ENCODE measurements around the gene SHBG. TPM values are rescaled to one million over a fixed set of nuclear protein-coding genes. Genes with fewer than 3 reads are reported as not detected.

The SHBG gene
- total and polyA plus RNA-seq, 10 of the 15 experiments (the other 5 are each of a cell fraction or from before 2014, with no cell fraction given): not detected

- TF ChIP-seq E2F8 (IDR thresholded peaks at IDR 0.05; ENCODE audit: low read depth, partially characterized antibody): no peak
- no peak for TF ChIP-seq ZZZ3 (IDR thresholded peaks at IDR 0.05; ENCODE audit: control insufficient read depth, insufficient read length, low read depth)
- TF ChIP-seq POLR2AphosphoS5 (IDR thresholded peaks at IDR 0.05; ENCODE audit: low read length): no peak
- TF ChIP-seq DPF2 (IDR thresholded peaks at IDR 0.05): no peak
Observed at GRCh38 chr17:7668482-7668881, 38.5 kb downstream of the SHBG start (continued).

GRCh38 chr17:7673239-7673638 lies 43.3 kb downstream of the SHBG start:
- H3K36me3 ChIP-seq (ENCODE audit: control insufficient read depth in 2 of 2, insufficient read depth in 2 of 2, low read length in 1 of 2): peaks cover 21 to 31% of the 10 kb centered on the region in 2 experiments
- H4K20me1 ChIP-seq (ENCODE audit: control insufficient read depth, insufficient read depth): no peaks in the 10 kb centered on the region
- H3K4me3 ChIP-seq: no peak overlapping the region
- SMC1A ChIA-PET (ENCODE audit: uncharacterized antibody, unreplicated experiment): interaction anchor here (1.3 kb wide), 1 partner anchor 10 kb away, joined by 3 read pairs; no protein-coding TSS in a partner anchor
- peaks cover 8% of the 10 kb centered on the region for H3K9me3 ChIP-seq (replicated peaks; ENCODE audit: control insufficient read depth, insufficient read depth, low read length)
- no peaks in the 10 kb centered on the region for H3K4me1 ChIP-seq (ENCODE audit: control insufficient read depth, insufficient read depth, low read length)
- FAIRE-seq (no peak), ATAC-seq (no peak), DNase-seq (ENCODE audit: low read depth, low spot score) (peak; percentile 3)
- no peaks in the 10 kb centered on the region for H3K27me3 ChIP-seq (replicated peaks in 1 of 2; ENCODE audit: control insufficient read depth in 2 of 2, insufficient read depth in 2 of 2, low read length in 1 of 2)
- RAD21 ChIA-PET (ENCODE audit: unreplicated experiment): no interaction called here
- POLR2A ChIA-PET: interaction anchor here (0.6 to 0.8 kb wide), 3 partner anchors 9 to 46 kb away, joined by 3 to 4 read pairs (median 3); no protein-coding TSS in a partner anchor
- CTCF ChIA-PET: interaction anchor here (0.6 to 2.6 kb wide), 7 partner anchors 11 to 181 kb away, joined by 3 to 13 read pairs (median 4); partner anchors contain the start of genes ATP1B2, SENP3 and TP53
- in situ Hi-C loops (cut with MboI): no loop called here
- H3K27ac ChIP-seq (ENCODE audit: control insufficient read depth, insufficient read depth): no peak overlapping the region
- 100% methylated on average over 2 of the region's 2 CpGs for WGBS (ENCODE audit: insufficient coverage, insufficient replicate concordance, low lambda C conversion rate, missing lambda C conversion rate)
- no TSS peak for BruUV-seq (replicated peaks)
- H3K4me2 ChIP-seq (ENCODE audit: control insufficient read depth, insufficient read depth): no peak overlapping the region
- H3K9ac ChIP-seq (ENCODE audit: control insufficient read depth, insufficient read depth, low read length): no peak overlapping the region
- intact Hi-C loops (cut with micrococcal nuclease; ENCODE audit: unreplicated experiment): no loop called here
- H3K79me2 ChIP-seq (ENCODE audit: control insufficient read depth, insufficient read depth, low read length): no peaks in the 10 kb centered on the region
- H2AFZ ChIP-seq (ENCODE audit: control insufficient read depth, low read depth, low read length): no peak overlapping the region
- TF ChIP-seq SUPT20H (IDR thresholded peaks at IDR 0.05; ENCODE audit: borderline replicate concordance, control insufficient read depth, low read depth, low read length): no peak
- TF ChIP-seq IKZF1 (conservative IDR thresholded peaks at IDR 0.05): no peak
- no peak for TF ChIP-seq TCF12 (IDR thresholded peaks at IDR 0.05; ENCODE audit: low read depth, low read length)
- TF ChIP-seq ZBED1 (IDR thresholded peaks at IDR 0.05; ENCODE audit: borderline replicate concordance): no peak
- no peak for TF ChIP-seq MTA2 (IDR thresholded peaks at IDR 0.05; ENCODE audit: low read depth)
- no peak for TF ChIP-seq SIX5 (IDR thresholded peaks at IDR 0.05; ENCODE audit: low read depth, low read length, severe bottlenecking)
- TF ChIP-seq SMAD1 (IDR thresholded peaks at IDR 0.05; ENCODE audit: low read depth, partially characterized antibody): no peak
- TF ChIP-seq SREBF1 (IDR thresholded peaks at IDR 0.05; ENCODE audit: low read length): no peak
- no peak for TF ChIP-seq CHD2 (IDR thresholded peaks at IDR 0.05; ENCODE audit: borderline replicate concordance, low read depth, low read length)
- peak; percentile 5 to 52 (median 38); a peak in 4 of 6 replicates for TF ChIP-seq CTCF (IDR thresholded peaks at IDR 0.05 in 2 of 3, conservative IDR thresholded peaks at IDR 0.05 in 1 of 3; ENCODE audit: control insufficient read depth in 2 of 3, extremely low read depth in 1 of 3, insufficient read depth in 1 of 3, low read depth in 3 of 3, low read length in 3 of 3)
- TF ChIP-seq RAD21 (IDR thresholded peaks at IDR 0.05; ENCODE audit: insufficient read depth, low read depth, low read length): 0 out of 2 replicates have a peak, but pooled peaks have one; percentile 22
- no peak for TF ChIP-seq BRCA1 (IDR thresholded peaks at IDR 0.05; ENCODE audit: low read depth, low read length)
- TF ChIP-seq MLLT1 (IDR thresholded peaks at IDR 0.05): no peak
- no peak for TF ChIP-seq EED (IDR thresholded peaks at IDR 0.05; ENCODE audit: low read depth)
